ENCODE measurements around the gene ANKRD65.

Gene ANKRD65

GRCh38 chr1:1435106-1435903, 14.2 kb upstream of the ANKRD65 start, which contains the start of gene VWA1:
Gene VWA1 (plus strand): TSS chr1:1435690. CDS start chr1:1435749, 59 bp downstream.
- peak; percentile 14 to 49 for DNase-seq (ENCODE audit: low read depth in 1 of 2, low spot score in 1 of 2)
- TF ChIP-seq REST (IDR thresholded peaks at IDR 0.05; ENCODE audit: insufficient replicate concordance, low read depth) (no peak), GABPA (IDR thresholded peaks at IDR 0.05; ENCODE audit: low read depth) (no peak), POLR2AphosphoS5 (IDR thresholded peaks at IDR 0.05; ENCODE audit: low read depth) (no peak), SPI1 (IDR thresholded peaks at IDR 0.05; ENCODE audit: borderline replicate concordance, low read depth) (no peak)
- TF ChIP-seq, protein P1, sequence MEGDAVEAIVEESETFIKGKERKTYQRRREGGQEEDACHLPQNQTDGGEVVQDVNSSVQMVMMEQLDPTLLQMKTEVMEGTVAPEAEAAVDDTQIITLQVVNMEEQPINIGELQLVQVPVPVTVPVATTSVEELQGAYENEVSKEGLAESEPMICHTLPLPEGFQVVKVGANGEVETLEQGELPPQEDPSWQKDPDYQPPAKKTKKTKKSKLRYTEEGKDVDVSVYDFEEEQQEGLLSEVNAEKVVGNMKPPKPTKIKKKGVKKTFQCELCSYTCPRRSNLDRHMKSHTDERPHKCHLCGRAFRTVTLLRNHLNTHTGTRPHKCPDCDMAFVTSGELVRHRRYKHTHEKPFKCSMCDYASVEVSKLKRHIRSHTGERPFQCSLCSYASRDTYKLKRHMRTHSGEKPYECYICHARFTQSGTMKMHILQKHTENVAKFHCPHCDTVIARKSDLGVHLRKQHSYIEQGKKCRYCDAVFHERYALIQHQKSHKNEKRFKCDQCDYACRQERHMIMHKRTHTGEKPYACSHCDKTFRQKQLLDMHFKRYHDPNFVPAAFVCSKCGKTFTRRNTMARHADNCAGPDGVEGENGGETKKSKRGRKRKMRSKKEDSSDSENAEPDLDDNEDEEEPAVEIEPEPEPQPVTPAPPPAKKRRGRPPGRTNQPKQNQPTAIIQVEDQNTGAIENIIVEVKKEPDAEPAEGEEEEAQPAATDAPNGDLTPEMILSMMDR (IDR thresholded peaks at IDR 0.05; ENCODE audit: insufficient read depth, low read length), result no peak
- H3K27me3 ChIP-seq (ENCODE audit: insufficient read depth, poor library complexity, severe bottlenecking), result peaks cover 11% of the 10 kb centered on the region
- H3K4me3 ChIP-seq (replicated peaks; ENCODE audit: insufficient read depth, low read length), result no peak within 1 kb of the TSS
- no peak within 1 kb of the TSS for H3K27ac ChIP-seq (replicated peaks)

DNA sequence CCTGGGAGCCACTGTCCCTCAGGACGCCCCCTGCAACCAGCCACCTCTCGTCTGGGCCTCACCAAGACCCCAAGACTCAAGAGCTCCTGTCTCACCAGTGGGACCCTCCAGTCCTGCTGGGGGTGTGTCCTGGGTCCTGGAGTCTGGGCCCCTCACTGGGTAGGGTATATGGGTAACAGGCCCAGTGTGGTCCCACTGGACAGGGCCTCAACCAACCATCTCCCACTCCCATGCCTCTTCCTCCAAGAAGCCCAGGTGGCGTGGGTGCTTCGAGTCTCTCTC, 13.7 kb upstream of the ANKRD65 start:
- no peak for DNase-seq (ENCODE audit: low read depth in 1 of 2, low spot score in 1 of 2)
- TF ChIP-seq REST (IDR thresholded peaks at IDR 0.05; ENCODE audit: insufficient replicate concordance, low read depth) (no peak), POLR2AphosphoS5 (IDR thresholded peaks at IDR 0.05; ENCODE audit: low read depth) (no peak), SPI1 (IDR thresholded peaks at IDR 0.05; ENCODE audit: borderline replicate concordance, low read depth) (no peak), GABPA (IDR thresholded peaks at IDR 0.05; ENCODE audit: low read depth) (no peak)
- TF ChIP-seq, protein P1 (IDR thresholded peaks at IDR 0.05; ENCODE audit: insufficient read depth, low read length), result no peak
- H3K27ac ChIP-seq (replicated peaks), result no peak overlapping the region
- peaks cover 14% of the 10 kb centered on the region for H3K27me3 ChIP-seq (ENCODE audit: insufficient read depth, poor library complexity, severe bottlenecking)
- H3K4me3 ChIP-seq (replicated peaks; ENCODE audit: insufficient read depth, low read length), result no peak overlapping the region

- H3K27me3 ChIP-seq (ENCODE audit: insufficient read depth, poor library complexity, severe bottlenecking), result peaks cover 18% of the 10 kb centered on the region
- H3K27ac ChIP-seq (replicated peaks), result no peak overlapping the region
- TF ChIP-seq REST (IDR thresholded peaks at IDR 0.05; ENCODE audit: insufficient replicate concordance, low read depth) (no peak), SPI1 (IDR thresholded peaks at IDR 0.05; ENCODE audit: borderline replicate concordance, low read depth) (no peak), GABPA (IDR thresholded peaks at IDR 0.05; ENCODE audit: low read depth) (no peak), POLR2AphosphoS5 (IDR thresholded peaks at IDR 0.05; ENCODE audit: low read depth) (no peak)
- TF ChIP-seq, protein P1 (IDR thresholded peaks at IDR 0.05; ENCODE audit: insufficient read depth, low read length), result no peak
- no peak overlapping the region for H3K4me3 ChIP-seq (replicated peaks; ENCODE audit: insufficient read depth, low read length)
- peak; percentile 52 to 55 for DNase-seq (ENCODE audit: low read depth in 1 of 2, low spot score in 1 of 2)
Measured at GRCh38 chr1:1434131-1434823, 13.2 kb upstream of the ANKRD65 start.
